ENCODE measurements around the gene CDYL2.
A peak's percentile ranks its signal among the peaks of the same experiment; 100 is the strongest.

The CDYL2 gene

GRCh38 chr16:80614908-80615671, 189.3 kb downstream of the CDYL2 start:
- no peak for TF ChIP-seq Cebpa-rat (IDR thresholded peaks at IDR 0.05)
- Histone ChIP-seq H3K4me1 (no peaks in the 10 kb centered on the region), H3K27me3 (no peaks in the 10 kb centered on the region), H3K27ac (no peak overlapping the region), H4K20me1 (no peaks in the 10 kb centered on the region), H3K9me3 (no peaks in the 10 kb centered on the region), H3K4me2 (no peak overlapping the region), H3K36me3 (peaks cover 62% of the 10 kb centered on the region), H3K4me3 (no peak overlapping the region), H3K9ac (no peak overlapping the region)

- Histone ChIP-seq H3K4me1 (peaks cover 13% of the 10 kb centered on the region), H3K36me3 (peaks cover 49% of the 10 kb centered on the region), H3K4me3 (no peak overlapping the region), H3K4me2 (no peak overlapping the region), H3K9me3 (peaks cover 6% of the 10 kb centered on the region), H4K20me1 (no peaks in the 10 kb centered on the region), H3K9ac (no peak overlapping the region), H3K27ac (no peak overlapping the region), H3K27me3 (no peaks in the 10 kb centered on the region)
- no peak for TF ChIP-seq Cebpa-rat (IDR thresholded peaks at IDR 0.05)
Measured at GRCh38 chr16:80612461-80613017, 191.9 kb downstream of the CDYL2 start.

- Histone ChIP-seq H4K20me1 (no peaks in the 10 kb centered on the region), H3K27me3 (no peaks in the 10 kb centered on the region), H3K9ac (no peak overlapping the region), H3K27ac (no peak overlapping the region), H3K9me3 (peaks cover 12% of the 10 kb centered on the region), H3K4me1 (peaks cover 13% of the 10 kb centered on the region), H3K4me3 (no peak overlapping the region), H3K36me3 (peaks cover 53% of the 10 kb centered on the region), H3K4me2 (no peak overlapping the region)
- no peak for TF ChIP-seq Cebpa-rat (IDR thresholded peaks at IDR 0.05)
Measured at GRCh38 chr16:80611930-80612327, 192.5 kb downstream of the CDYL2 start.

GRCh38 chr16:80611171-80611929, 193.0 kb downstream of the CDYL2 start:
- Histone ChIP-seq H3K36me3 (peaks cover 53% of the 10 kb centered on the region), H3K4me1 (peaks cover 19% of the 10 kb centered on the region), H3K9me3 (peaks cover 18% of the 10 kb centered on the region), H4K20me1 (no peaks in the 10 kb centered on the region), H3K4me2 (no peak overlapping the region), H3K4me3 (no peak overlapping the region), H3K27me3 (no peaks in the 10 kb centered on the region), H3K27ac (no peak overlapping the region), H3K9ac (no peak overlapping the region)
- TF ChIP-seq Cebpa-rat (IDR thresholded peaks at IDR 0.05): no peak

GRCh38 chr16:80610481-80611156, 193.8 kb downstream of the CDYL2 start:
- Histone ChIP-seq H3K4me2 (no peak overlapping the region), H3K9ac (no peak overlapping the region), H3K27me3 (no peaks in the 10 kb centered on the region), H3K9me3 (peaks cover 24% of the 10 kb centered on the region), H3K4me3 (no peak overlapping the region), H3K4me1 (peaks cover 23% of the 10 kb centered on the region), H3K36me3 (peaks cover 53% of the 10 kb centered on the region), H3K27ac (no peak overlapping the region), H4K20me1 (no peaks in the 10 kb centered on the region)
- no peak for TF ChIP-seq Cebpa-rat (IDR thresholded peaks at IDR 0.05)

- TF ChIP-seq Cebpa-rat (IDR thresholded peaks at IDR 0.05): no peak
Measured at GRCh38 chr16:80608946-80609345, 195.5 kb downstream of the CDYL2 start.

GRCh38 chr16:80607204-80607603, 197.2 kb downstream of the CDYL2 start:
- Histone ChIP-seq H3K4me2 (no peak overlapping the region), H4K20me1 (no peaks in the 10 kb centered on the region), H3K36me3 (peaks cover 59% of the 10 kb centered on the region), H3K9me3 (peaks cover 24% of the 10 kb centered on the region), H3K27me3 (no peaks in the 10 kb centered on the region), H3K9ac (no peak overlapping the region), H3K27ac (no peak overlapping the region), H3K4me1 (peaks cover 23% of the 10 kb centered on the region), H3K4me3 (0 out of 2 replicates have a peak overlapping the region, but pooled peaks have one; percentile 14)
- no peak for TF ChIP-seq Cebpa-rat (IDR thresholded peaks at IDR 0.05)

More at GRCh38 chr16:80608946-80609345, 195.5 kb downstream of the CDYL2 start:
- peak overlapping the region; percentile 25; the same call in 1 of the 2 replicates for H3K4me2 ChIP-seq
- H3K9ac ChIP-seq: no peak overlapping the region
- no peaks in the 10 kb centered on the region for H4K20me1 ChIP-seq
- H3K9me3 ChIP-seq: peaks cover 24% of the 10 kb centered on the region
- peaks cover 63% of the 10 kb centered on the region for H3K36me3 ChIP-seq
- no peak overlapping the region for H3K4me3 ChIP-seq
- no peak overlapping the region for H3K27ac ChIP-seq
- peaks cover 23% of the 10 kb centered on the region for H3K4me1 ChIP-seq
- H3K27me3 ChIP-seq: no peaks in the 10 kb centered on the region

GRCh38 chr16:80606221-80606766, 198.1 kb downstream of the CDYL2 start:
- H3K27ac ChIP-seq: no peak overlapping the region
- peaks cover 24% of the 10 kb centered on the region for H3K9me3 ChIP-seq
- H3K4me3 ChIP-seq: no peak overlapping the region
- TF ChIP-seq Cebpa-rat (IDR thresholded peaks at IDR 0.05): no peak
- peak overlapping the region; percentile 30 for H3K4me2 ChIP-seq
- H4K20me1 ChIP-seq: no peaks in the 10 kb centered on the region
- no peaks in the 10 kb centered on the region for H3K27me3 ChIP-seq
- peaks cover 50% of the 10 kb centered on the region for H3K36me3 ChIP-seq
- H3K9ac ChIP-seq: no peak overlapping the region
- H3K4me1 ChIP-seq: peaks cover 23% of the 10 kb centered on the region

- Histone ChIP-seq H3K4me2 (no peak overlapping the region), H3K9me3 (peaks cover 24% of the 10 kb centered on the region), H3K4me1 (peaks cover 23% of the 10 kb centered on the region), H3K27ac (no peak overlapping the region), H3K36me3 (peaks cover 44% of the 10 kb centered on the region), H3K9ac (no peak overlapping the region), H3K4me3 (no peak overlapping the region), H3K27me3 (no peaks in the 10 kb centered on the region), H4K20me1 (no peaks in the 10 kb centered on the region)
- no peak for TF ChIP-seq Cebpa-rat (IDR thresholded peaks at IDR 0.05)
Measured at GRCh38 chr16:80604600-80605355, 199.6 kb downstream of the CDYL2 start.
